GM18520 (cell line): ENCODE results near the gene A3GALT2.

Source experiments
- ATAC-seq: cut with Tn5 transposase; IDR thresholded peaks from one replicate; pipeline ENCODE4 v1.9.1; 2021; ENCODE audit not compliant: unreplicated experiment

The A3GALT2 gene

DNA sequence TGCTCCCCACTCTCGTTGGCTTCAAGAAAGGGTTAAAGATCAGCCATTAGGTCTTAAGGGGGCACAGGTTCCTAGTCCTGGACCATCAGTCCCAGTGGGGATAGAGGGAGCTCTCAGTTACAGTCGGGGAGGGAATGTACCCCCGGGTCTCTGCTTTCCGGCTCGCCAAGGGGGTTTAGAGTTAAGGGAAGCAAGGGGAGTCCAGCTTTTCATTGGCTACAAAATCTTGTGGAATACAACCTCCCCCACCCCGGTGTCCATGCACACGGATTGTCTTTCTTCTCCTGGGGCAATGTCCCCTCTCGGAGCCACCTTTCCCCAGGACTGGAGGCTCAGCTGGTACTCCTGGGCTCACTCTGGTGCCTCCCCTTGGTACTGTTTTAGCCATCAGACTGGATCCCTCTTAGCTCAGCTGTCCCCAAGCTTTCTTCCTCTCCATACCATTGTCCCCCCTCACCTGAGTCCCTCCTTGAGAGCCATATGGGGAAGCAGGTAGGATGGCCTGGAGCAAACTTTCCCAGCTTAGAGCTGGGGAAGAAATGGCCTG, at the start of gene A3GALT2:
A3GALT2 (minus strand) TSS at position 480 of the 547 bp plus-strand sequence; CDS start at position 480, 0 bp downstream.
- ATAC-seq: no peak

- ATAC-seq: no peak
These were observed 49.4 kb upstream of the A3GALT2 start for GRCh38 chr1:33370301-33370700.

DNA sequence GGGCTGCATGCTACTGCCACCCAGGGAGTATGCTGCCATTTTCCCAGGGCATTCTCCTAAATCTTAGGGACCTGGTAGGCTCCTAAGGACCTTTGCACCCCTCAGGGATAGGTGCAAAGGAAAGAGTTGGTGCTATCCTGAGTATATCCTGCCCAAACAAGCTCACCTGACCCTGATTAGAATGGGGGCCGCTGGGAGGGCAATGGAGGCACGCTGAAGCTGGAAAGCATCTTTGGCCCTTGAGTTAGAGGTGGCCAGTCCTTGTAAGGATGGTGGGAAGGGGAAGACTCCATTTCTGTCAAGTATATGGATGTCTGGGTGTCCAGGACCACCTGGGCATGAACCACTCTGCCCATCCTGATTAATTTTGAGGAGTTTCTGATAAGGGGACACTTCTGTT, 48.9 kb upstream of the A3GALT2 start:
- ATAC-seq: no peak

DNA sequence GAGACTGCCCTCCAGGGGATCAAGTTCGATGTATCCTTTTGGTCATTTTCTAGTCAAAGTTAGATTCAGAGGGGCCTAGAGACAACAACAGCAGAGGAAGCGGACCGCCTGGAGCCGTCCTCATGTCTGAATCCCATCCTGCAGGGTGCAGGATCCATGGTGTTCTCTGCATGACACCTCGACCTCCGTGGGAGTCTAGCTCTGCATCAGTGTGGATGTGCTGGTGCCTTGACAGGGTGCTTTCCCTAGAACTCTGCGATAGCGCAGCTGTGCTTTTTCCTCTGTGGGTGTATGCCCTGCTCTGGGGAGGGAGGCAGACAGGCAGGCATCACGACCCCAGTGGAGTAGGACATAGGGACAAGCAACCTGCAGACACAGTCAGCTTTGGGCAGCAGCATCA, 48.2 kb upstream of the A3GALT2 start:
- no peak for ATAC-seq

GRCh38 chr1:33368431-33368830, 47.5 kb upstream of the A3GALT2 start:
- no peak for ATAC-seq

- no peak for ATAC-seq
These were observed 46.8 kb upstream of the A3GALT2 start for GRCh38 chr1:33367485-33368405.

DNA sequence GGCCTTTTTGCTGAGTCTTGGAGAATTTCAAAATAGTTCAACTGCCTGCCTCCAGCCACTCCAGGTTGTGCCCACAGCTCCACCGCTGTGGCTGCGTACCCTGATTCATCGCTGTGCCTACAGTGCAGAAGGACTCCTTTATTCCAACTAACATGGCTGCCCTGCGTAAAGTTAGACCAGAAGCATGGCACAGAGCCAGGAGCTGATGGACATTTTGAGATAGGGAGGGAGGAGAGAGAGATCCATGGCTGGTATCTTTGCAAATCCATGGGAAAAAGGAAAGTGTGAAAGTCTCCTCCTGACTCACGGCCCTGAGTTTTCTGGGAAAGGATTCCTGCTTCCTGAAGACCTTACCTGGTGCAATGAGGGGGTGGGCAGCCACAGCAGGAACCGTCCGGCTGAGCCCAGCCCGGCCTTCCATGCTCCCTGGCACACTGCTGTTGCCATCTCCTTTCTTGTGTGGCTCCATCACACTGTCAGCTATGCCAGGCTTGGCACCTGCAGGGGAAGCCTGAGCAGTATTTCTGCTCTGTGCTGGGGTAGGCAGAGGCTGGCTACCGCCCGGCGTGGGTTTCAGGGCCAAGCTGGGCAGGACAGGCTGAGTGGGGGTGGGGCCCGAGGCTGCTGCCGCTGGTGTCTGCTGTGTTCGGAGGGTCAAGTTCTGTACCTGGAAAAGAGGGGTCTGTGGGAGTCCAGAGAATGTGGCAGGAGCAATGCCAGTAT, 46.0 kb upstream of the A3GALT2 start:
- no peak for ATAC-seq

GRCh38 chr1:33365560-33365997, 44.7 kb upstream of the A3GALT2 start:
- ATAC-seq: no peak

DNA sequence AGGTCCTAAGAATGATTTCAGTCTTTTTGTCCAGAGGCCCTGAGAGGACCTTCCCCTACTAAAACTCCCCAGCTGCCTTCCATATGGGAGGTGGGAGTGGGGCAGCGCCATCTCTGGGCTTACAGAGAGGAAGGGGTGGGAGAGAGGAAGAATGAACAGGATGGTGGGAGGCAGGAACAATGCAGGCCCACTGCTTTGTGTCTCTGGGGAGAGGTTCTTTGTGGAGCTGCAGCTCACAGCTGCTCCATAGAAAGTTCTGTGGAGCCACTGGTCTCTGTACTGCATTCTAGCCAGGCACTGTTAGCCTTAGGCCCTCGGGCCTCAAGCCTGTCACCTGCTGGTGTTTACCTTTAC, 43.6 kb upstream of the A3GALT2 start:
- no peak for ATAC-seq

DNA sequence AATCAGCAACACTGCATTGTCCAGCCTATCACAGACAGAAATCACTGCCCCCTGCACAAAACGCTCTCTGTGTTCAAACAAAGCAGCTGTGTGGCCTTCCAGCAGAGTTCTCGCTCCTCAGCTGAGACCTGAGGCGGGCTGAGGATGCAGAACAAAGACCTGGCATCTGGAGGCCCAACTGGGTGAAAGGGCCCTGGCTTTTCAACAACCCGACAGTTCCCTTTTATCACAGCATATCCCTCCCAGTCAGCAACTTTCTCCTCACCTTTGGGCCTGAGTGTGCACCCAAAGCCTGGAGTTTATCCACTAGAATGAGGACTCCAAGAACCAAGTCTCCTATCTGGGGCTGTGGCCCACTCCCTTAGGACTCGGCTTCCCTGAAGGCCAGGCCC, 42.6 kb upstream of the A3GALT2 start:
- ATAC-seq: no peak

- no peak for ATAC-seq
These were observed 42.1 kb upstream of the A3GALT2 start for GRCh38 chr1:33363021-33363420.

GRCh38 chr1:33361532-33362235, 40.8 kb upstream of the A3GALT2 start:
- ATAC-seq: no peak

DNA sequence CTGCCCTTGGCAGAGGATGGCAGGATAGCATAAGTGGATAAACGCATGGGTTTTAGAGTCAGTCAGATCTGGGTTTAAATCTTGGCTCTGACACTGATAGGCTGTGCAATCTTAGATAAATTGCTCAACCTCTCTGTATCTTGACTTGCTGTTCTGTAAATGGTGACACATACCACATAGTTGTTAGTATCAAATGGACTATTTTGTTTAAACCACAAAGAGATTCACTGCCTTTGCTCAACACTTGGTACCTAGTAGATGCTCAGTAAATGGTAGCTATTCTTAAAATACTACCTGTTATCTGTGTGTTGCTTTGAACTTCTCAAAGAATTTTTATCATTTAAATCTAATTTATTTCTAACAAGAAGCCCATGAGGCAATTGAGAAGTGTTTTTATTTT, 39.5 kb upstream of the A3GALT2 start:
- no peak for ATAC-seq

GRCh38 chr1:33359931-33360330, 39.0 kb upstream of the A3GALT2 start:
- ATAC-seq: no peak

GRCh38 chr1:33358795-33359503, 38.1 kb upstream of the A3GALT2 start:
- no peak for ATAC-seq

DNA sequence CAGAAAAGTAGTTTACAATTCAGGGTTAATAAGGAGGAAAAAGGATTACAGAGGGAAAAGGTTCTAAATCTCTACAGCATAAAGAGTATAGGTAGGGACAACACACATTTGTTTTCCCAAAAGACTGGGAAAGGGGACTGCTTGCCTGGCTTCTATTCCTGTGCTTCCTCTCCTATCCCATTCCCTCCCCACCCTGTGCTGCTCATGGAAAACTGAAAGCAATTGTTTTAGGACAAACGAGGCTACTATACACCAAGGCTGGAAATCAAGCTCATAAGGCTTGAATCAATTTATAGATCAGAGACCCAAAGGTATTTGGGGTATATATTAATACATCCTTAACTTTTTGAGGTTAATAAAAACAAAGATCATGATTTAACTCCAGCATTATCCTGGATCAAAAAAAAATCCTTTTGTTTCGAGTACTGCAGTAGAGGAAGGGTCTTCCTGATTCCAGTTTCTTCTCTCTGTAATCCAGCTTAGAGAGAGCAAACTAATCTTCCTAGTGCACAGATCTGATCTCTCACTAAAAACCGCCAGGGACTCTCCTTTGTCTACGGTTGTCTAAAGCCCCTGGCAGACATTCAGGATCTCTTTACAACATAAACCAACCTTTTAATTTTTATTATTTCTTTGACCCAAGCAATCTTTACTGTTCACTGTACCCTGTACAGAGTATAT, 37.4 kb upstream of the A3GALT2 start:
- no peak for ATAC-seq

- no peak for ATAC-seq
These were observed 36.2 kb upstream of the A3GALT2 start for GRCh38 chr1:33357099-33357498.

DNA sequence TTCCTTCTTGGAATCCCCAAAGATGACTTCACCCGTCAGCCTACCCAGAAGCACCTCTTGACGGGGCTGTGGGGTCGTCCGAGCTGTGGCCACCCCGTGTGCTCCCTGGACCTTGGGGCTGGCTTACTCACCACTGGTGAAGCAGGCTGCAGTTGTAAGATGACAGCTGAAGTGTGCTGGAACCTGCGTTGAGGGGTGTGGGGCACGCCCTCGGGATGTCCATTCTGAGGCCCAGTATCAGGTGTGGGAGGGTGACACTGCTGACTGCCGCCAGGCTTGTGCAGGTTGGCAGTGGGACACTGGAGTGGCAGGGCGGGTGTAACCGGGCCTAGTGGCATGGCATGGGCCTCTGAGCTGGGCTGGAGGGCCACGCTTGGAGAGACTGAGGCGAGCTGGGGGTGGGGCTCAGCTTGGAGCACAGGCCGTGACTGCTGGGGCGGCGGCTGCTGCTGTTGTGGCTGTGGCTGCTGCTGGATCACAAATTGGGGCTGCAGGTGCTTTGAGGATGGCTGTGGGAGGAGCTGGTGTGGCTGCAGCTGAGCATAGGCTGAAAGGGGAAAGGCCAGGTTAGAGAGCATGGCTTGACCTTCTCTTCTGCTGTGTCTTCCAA, 33.9 kb upstream of the A3GALT2 start:
- ATAC-seq: no peak

GRCh38 chr1:33353531-33353930, 32.6 kb upstream of the A3GALT2 start:
- ATAC-seq: no peak

DNA sequence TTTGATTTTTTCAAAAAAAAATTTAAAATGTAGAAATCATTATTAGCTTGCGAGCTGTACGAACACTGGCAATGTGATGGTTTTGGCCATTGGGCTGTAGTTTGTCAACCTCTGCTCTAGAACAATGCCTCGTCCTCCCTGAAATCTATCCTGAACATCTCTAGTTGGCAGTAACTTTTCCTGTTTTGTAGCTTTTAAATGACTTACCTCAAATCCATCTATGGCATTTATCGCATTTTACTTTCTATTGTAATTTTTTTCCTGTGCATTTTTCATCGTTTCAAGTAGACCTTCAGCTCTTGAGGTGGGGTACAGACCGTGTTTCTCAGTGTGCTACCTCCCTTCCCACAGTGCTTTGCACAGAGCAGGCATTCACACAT, 30.4 kb upstream of the A3GALT2 start:
- ATAC-seq: no peak
